Stimulated activated CD4-positive, alpha-beta T cell treated with anti-CD3 and anti-CD28 coated beads, Interleukin-12 subunit alpha, Interleukin-12 subunit beta, amount 100 ng/mL, for 24 hours (primary cell): ENCODE results near the gene KRT12.
A peak's percentile ranks its signal among the peaks of the same experiment; 100 is the strongest.

Source experiments
- DNase-seq, 2 experiments: peaks; one replicate each; pipeline ENCODE4 v3.0.0-alpha.2; 2020; ENCODE audit warnings: low read depth in 2 of 2

The KRT12 gene

GRCh38 chr17:40843242-40843641 lies 23.8 kb downstream of the KRT12 start:
- no peak for DNase-seq

GRCh38 chr17:40841246-40841645 lies 25.8 kb downstream of the KRT12 start:
- no peak for DNase-seq

- DNase-seq: no peak
Measured at GRCh38 chr17:40839194-40839593, 27.8 kb downstream of the KRT12 start.

GRCh38 chr17:40836020-40836419 lies 31.0 kb downstream of the KRT12 start:
- DNase-seq: no peak

GRCh38 chr17:40833882-40834281 lies 33.1 kb downstream of the KRT12 start:
- no peak for DNase-seq

GRCh38 chr17:40832840-40833239 lies 34.2 kb downstream of the KRT12 start:
- no peak for DNase-seq

- no peak for DNase-seq
Measured at GRCh38 chr17:40830085-40830776, 36.8 kb downstream of the KRT12 start.

DNA sequence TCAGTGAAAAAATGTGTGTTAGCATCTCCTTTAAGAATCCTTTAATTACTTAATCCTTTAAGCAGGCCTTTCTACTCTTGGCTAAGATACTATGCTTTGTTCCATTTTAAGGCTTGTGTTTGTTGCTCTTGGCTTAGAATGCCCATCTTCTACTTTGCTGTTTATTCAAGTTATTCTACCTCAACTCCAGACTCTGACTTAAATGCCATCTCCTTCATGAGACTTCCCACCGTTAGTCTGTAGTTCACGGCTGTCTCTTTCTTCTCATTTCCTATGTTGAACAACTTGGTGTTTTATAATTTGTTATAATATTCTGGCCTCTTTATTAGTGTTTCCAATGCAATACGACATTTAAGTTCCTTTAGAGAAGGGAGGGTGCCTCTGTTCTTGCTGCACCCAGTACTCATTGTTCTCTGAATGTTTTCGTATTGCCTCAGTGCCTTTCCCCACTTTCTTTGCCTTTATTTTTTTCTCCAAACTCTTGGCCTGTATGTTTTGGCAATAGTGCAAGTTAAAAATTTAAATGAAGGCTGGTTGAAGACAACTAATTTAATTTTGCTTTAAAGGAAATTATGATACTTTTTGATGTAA lies 38.5 kb downstream of the KRT12 start:
- DNase-seq: no peak

DNA sequence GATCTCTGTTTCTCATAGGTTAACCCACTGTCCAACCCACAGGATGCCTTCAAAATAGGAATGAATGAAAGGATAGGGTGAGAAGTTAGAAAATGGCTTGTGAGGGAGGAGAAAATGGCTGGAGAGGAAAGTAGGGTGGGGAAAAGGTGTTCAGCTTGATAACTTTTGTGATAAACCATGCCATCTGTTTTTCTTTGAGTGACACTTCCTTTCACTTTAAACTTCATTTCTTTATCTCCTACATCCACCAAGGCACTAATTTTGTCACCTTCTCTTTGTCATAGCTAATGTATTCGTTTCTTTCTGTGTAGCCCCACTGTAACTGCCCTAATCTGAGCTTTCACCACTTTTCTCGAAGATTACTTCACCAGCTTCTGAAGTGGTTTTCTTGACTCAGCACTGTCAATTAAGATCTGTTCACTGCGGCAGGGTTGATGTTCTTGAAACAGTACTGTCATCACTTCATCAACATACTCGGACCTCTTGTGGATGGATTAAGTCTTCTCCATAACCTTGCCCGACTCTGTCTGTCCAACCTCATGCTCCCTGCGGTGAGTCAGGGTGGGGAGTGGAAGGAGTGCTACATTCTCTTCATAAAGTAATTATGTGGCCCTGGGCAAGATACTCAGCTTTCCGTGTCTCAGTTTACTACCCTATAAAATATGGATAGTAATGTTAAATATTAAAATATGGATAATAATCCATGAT lies 39.1 kb downstream of the KRT12 start:
- DNase-seq: no peak

DNA sequence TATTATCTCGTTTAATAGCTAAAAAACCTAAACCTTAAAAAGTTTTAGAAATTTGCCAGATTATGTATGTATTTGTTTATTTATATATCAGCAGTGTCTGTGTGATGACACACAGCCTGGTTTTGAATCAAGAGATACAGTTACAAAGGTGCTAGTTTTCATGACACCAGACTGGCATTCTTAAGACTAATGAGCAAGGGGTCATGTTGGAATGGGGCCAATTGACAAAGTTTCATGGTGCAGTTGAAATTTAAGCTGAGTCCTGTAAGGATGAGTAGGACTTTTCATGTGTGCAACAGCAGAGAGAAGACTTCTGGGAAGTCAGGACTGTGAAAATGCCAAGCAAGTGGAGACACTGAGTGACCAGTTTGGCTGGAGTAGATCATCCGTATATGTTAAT lies 41.4 kb downstream of the KRT12 start:
- DNase-seq: no peak

DNA sequence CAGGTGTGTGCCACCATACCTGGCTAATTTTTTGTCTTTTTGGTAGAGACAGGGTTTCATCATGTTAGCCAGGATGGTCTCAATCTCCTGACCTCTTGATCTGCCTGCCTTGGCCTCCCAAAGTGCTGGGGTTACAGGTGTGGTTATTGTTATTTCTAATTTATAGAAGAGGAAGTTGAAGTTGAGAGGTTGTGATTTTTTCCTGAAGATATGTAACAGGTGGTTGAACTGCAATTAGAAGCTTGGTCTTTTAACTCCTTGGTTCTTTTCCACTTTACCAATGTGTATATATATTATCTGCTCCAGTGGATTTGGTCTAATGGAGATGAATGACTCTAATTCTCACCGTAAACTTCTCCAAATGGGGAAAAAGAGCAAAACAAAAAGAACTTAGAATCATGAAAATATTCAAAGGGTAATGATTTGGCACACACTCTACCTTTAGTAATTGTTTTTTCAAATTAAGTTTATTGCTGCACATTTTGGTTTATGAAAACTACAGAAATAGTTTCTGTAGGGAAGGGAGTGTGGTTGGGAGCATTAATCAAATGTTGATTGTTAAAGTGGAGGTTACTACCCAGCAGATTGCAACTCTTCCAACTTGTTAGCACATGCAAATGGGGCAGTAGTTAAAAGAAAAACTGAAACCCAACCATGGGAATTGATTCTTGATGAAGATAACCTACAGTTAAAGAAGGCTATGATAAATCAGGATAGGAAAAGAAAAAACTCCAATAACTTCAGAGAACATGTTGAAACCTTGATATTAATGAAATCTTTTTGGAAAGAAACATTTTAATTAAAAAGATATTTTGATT lies 42.8 kb downstream of the KRT12 start:
- no peak for DNase-seq

- DNase-seq: no peak
Measured at GRCh38 chr17:40822132-40822812, 44.8 kb downstream of the KRT12 start, which contains the start of gene KRT10. Gene KRT10, minus strand, starts transcription at chr17:40822614. Its CDS starts 29 bp downstream, at chr17:40822585.

DNA sequence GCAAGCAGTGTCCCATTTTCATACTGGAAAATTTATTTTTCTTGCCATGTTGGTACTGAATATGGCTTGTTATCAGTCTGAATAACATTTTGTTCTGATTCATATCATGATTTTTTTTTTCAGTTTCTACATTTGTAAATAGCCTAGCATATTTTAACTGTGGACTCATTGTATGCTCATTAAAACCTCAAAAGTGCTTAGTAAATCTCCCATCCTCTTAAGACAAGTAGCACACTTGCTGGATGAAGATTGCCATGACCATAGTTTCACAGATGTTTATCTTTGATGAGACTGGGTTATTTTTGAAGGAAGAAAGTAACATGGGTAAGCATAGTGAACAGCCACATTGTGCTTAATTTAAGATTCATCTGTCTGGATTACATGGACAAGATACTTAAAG lies 45.5 kb downstream of the KRT12 start:
- no peak for DNase-seq

DNA sequence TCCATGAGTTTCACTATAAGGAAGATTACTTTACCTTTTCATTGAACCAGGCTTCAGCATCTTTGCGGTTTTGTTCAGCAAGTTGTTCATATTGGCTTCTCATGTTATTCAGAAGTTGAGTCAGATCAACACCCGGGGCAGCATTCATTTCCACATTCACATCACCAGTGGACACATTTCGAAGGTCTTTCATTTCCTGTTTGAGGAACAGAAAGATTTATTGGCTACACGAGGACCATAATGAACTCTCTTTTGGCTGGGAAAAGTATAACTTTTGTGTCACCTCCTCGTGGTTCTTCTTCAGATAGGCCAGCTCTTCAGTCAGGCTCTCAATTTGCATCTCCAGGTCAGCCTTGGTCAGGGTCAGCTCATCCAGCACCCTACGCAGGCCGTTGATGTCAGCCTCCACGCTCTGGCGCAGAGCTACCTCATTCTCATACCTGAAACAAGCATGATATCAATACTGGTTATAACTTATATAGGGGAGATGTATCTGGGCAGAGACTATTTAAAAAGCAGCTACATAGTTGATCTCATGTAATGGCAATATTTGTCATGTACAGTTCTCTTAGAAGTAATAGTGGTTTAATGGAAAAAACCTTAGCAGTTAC lies 46.7 kb downstream of the KRT12 start:
- DNase-seq: no peak

DNA sequence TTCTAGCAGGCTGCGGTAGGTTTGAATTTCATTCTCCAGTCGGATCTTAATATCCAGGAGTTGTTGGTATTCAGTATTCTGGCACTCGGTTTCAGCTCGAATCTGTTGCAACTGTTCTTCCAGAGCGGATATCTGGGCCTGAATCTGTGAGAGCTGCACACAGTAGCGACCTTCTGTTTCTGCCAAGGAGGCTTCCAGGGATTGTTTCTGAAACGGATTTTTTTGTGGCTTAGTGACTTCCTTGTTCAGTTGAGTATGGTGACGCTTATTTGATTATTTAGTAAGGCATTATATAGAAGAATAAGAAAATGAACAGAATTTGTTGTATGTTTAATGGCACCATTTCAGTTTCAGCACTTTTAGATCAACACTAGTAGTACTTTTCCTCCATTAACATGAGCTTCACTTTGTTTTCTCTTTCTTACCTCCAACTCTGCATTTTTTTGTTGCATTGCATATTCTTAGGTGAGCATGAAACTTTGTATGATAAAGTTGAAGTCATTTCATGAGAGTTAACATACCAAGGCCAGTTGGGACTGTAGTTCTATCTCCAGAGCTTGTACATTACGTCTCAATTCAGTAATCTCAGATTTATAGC lies 47.4 kb downstream of the KRT12 start:
- no peak for DNase-seq

DNA sequence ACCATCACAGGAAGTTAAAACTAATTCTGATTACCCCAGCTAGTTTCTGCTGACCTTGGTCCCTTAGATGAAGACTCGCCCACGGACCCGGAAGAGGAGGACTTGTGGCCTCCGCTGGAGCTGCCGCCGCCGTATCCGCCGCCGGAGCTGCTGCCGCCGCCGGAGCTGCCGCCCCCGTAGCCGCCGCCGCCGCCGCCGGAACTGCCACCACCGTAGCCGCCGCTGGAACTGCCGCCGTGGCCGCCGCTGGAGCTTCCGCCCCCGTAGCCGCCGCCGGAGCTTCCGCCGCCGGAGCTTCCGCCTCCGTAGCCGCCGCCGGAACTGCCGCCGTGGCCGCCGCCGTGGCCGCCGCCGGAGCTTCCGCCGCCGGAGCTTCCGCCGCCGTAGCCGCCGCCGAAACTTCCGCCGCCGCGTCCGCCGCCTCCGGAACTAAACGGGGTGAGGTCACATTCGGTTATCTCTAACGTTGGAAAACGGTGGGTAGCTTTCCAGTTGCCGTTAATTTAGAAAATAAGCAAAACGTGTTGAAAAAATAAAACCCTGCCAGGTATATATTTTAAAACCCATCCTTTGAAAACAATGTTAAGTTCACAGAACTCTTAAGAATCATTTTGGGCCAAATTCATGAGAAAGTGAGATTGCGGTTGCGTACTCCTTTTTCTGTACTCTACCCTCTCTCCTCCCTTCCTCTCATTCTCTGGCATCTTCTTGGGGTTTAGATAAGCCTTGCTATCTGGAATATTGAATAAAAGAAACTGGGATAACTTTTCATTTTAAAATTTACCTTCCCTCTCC lies 48.1 kb downstream of the KRT12 start:
- peak; percentile 77 to 78 for DNase-seq

DNA sequence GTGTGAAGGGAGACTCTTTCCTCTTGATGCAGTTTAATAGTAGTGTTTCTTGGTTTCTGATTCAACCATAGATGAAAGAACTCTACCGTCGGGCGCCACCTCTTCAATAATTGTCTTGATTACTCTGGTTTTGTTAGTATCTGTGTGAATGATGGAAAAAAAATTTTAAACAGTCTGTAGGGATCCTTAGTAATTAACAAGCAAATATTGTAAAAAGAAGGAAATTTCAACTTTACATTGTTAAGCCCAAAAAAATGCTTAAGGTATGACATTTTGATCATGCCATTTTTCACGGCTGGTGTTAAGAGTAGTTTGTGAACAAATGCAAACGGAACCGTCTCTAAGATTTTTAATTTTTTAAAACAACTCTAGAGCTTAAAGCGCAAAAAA lies 48.7 kb downstream of the KRT12 start:
- DNase-seq: no peak

DNA sequence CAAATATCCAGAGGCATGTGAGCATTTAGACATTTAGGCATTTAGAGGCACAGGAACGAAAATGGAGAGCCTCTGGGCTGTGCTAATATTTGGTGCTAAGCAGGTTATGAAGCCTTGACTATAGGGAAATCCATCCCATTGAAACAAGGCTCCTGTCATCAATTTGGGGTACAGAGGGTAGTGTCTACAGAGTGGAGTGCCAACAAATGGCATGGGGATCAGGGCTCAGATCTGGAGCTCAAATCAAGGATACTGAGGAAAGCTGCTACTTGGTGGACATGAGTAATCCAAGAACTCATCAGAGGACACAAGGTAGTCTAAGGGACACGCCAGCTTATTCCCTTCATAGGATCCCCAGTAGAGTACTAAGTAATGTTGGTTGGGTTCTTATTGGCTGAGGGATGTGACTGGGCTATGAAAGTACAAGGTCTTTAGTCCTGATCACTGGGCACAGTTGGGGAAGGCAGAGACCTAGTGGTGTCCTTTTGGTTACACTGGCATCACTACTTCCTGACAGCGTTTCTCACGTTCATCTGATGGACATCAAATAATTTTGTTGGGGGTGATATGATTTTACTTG lies 49.8 kb downstream of the KRT12 start:
- DNase-seq: no peak

- DNase-seq: no peak
Measured at GRCh38 chr17:40816569-40816968, 50.5 kb downstream of the KRT12 start.

DNA sequence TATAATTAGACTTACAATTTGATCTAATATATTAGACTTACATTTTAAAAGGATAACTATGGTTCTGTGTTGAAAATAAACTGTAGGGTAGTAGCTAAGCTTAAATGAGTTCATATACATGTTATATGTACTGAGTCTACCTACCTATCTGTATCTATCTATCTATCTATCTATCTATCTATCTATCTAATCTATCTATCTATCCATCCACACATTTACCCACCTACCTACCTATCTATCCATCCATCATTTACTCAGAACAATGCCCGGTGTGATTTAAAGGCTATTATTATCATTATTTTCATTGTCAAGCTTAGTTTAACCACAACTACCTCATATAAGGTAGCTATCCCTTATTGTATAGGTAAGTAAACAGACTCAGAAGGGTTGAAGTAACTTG lies 51.6 kb downstream of the KRT12 start:
- DNase-seq: no peak
